T-helper 17 cell (primary cell): ENCODE data around the gene ADO. TPM values are rescaled to one million over a fixed set of nuclear protein-coding genes. Genes with fewer than 3 reads are reported as not detected.

Source experiments
- ATAC-seq: fragments of 150-1000 bp; cut with Tn5 transposase; 2 replicates; pipeline ENCODE4 v1.10.0; 2021; ENCODE audit warnings: mild to moderate bottlenecking, moderate library complexity
- DNase-seq, 3 donors: peaks; one replicate each; pipeline versions ENCODE4 v3.0.0 to v3.0.0-alpha.2; 2020 to 2021
- H3K9me3 ChIP-seq: one replicate; pipeline ENCODE4 v1.7.0; 2013; ENCODE audit warnings: low read length, mild to moderate bottlenecking; ENCODE audit not compliant: control insufficient read depth, poor library complexity, severe bottlenecking
- H3K27ac Mint-ChIP-seq: one replicate; pipeline ENCODE4 v1.8.0; 2022; ENCODE audit warnings: mild to moderate bottlenecking, moderate library complexity, mixed read lengths
- H3K27me3 Mint-ChIP-seq: one replicate; pipeline ENCODE4 v1.8.0; 2022; ENCODE audit warnings: mixed read lengths
- H3K36me3 Mint-ChIP-seq: one replicate; pipeline ENCODE4 v1.8.0; 2022; ENCODE audit warnings: low read depth, mixed read lengths
- H3K4me1 Mint-ChIP-seq: one replicate; pipeline ENCODE4 v1.8.0; 2022; ENCODE audit warnings: mild to moderate bottlenecking, mixed read lengths
- H3K4me3 Mint-ChIP-seq: one replicate; pipeline ENCODE4 v1.8.0; 2022; ENCODE audit warnings: mild to moderate bottlenecking, moderate library complexity, mixed read lengths
- total RNA-seq, 4 donors: library from RNA in 2 of 4; stranded (reverse) in 2 of 4; gene quantifications; one replicate each; pipeline ENCODE4 v1.2.3 and lab custom pipeline; 2022 to 2026

Gene ADO
- total RNA-seq, 2 donors from 2014 or later: 10.0 to 11.2 TPM

- DNase-seq: no peak
- Mint-ChIP-seq H3K36me3 (peaks cover 3% of the 10 kb centered on the region), H3K4me3 (no peak overlapping the region), H3K27ac (no peak overlapping the region), H3K27me3 (peaks cover 18% of the 10 kb centered on the region), H3K4me1 (no peaks in the 10 kb centered on the region)
- ATAC-seq: no peak
- peaks cover 2% of the 10 kb centered on the region for H3K9me3 ChIP-seq
Measured at GRCh38 chr10:62843600-62843999, 39.1 kb downstream of the ADO start.

GRCh38 chr10:62844280-62845011 lies 39.9 kb downstream of the ADO start:
- Mint-ChIP-seq H3K4me1 (no peaks in the 10 kb centered on the region), H3K36me3 (peaks cover 3% of the 10 kb centered on the region), H3K27me3 (peaks cover 18% of the 10 kb centered on the region), H3K4me3 (no peak overlapping the region), H3K27ac (no peak overlapping the region)
- DNase-seq (no peak), ATAC-seq (no peak)
- H3K9me3 ChIP-seq: peaks cover 2% of the 10 kb centered on the region

GRCh38 chr10:62847433-62847832 lies 42.9 kb downstream of the ADO start:
- Mint-ChIP-seq H3K27ac (no peak overlapping the region), H3K36me3 (peaks cover 3% of the 10 kb centered on the region), H3K27me3 (peaks cover 10% of the 10 kb centered on the region), H3K4me3 (no peak overlapping the region), H3K4me1 (no peaks in the 10 kb centered on the region)
- DNase-seq (no peak), ATAC-seq (no peak)
- H3K9me3 ChIP-seq: peaks cover 2% of the 10 kb centered on the region

DNA sequence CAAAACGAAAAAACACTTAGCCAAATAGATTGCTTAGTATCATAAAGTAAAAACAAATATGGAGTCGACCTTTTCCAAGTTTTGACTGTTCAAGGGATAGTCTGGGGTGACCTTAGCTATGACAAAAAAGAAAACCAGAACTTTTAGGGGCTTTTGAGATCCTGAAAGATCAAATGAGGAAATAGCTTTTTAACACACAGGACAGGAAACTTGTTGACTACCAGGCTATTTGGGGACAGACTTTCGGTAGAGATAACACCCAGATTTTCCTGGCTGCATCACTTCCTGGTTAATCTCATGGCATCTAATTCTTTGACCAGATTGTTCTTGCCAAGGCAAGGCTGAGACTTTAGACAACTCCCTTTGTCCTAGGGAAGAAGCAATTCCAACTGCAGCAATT lies 46.1 kb downstream of the ADO start:
- DNase-seq: no peak

DNA sequence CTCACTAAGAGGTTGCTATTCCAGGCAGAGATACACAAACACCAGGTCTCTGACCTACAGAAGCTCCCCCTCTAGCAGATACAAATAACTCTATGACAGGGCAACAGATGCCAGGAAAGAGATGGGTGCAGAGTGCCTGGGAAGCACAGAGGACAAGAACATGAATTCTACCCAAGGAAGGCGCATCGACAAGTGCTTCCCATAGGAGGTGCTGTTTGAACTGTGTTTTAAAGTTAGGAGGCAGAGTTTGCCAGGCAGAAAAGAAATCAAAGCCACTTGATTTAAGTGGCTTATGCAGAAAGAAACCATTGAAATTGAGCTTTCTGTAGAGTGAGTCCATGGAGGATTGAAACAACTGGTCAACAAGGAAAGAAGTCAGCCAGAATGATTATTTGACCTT lies 46.9 kb downstream of the ADO start:
- Mint-ChIP-seq H3K4me3 (no peak overlapping the region), H3K27ac (no peak overlapping the region), H3K27me3 (peaks cover 17% of the 10 kb centered on the region), H3K4me1 (peaks cover 12% of the 10 kb centered on the region), H3K36me3 (no peaks in the 10 kb centered on the region)
- H3K9me3 ChIP-seq: peaks cover 2% of the 10 kb centered on the region
- DNase-seq (no peak), ATAC-seq (no peak)

More for the DNA sequence above, 46.1 kb downstream of the ADO start:
- H3K27me3 Mint-ChIP-seq: peaks cover 15% of the 10 kb centered on the region
- no peaks in the 10 kb centered on the region for H3K36me3 Mint-ChIP-seq
- H3K4me3 Mint-ChIP-seq: no peak overlapping the region
- no peak overlapping the region for H3K27ac Mint-ChIP-seq
- peaks cover 10% of the 10 kb centered on the region for H3K4me1 Mint-ChIP-seq
- no peak for ATAC-seq
- H3K9me3 ChIP-seq: peaks cover 2% of the 10 kb centered on the region

GRCh38 chr10:62852961-62853702 lies 48.6 kb downstream of the ADO start:
- peak; percentile 57 for ATAC-seq
- H3K4me1 Mint-ChIP-seq: peaks cover 12% of the 10 kb centered on the region
- H3K9me3 ChIP-seq: no peaks in the 10 kb centered on the region
- peaks cover 17% of the 10 kb centered on the region for H3K27me3 Mint-ChIP-seq
- DNase-seq: no peak
- H3K36me3 Mint-ChIP-seq: no peaks in the 10 kb centered on the region
- H3K4me3 Mint-ChIP-seq: peak overlapping the region; percentile 54
- no peak overlapping the region for H3K27ac Mint-ChIP-seq

GRCh38 chr10:62853710-62854109 lies 49.2 kb downstream of the ADO start:
- H3K9me3 ChIP-seq: no peaks in the 10 kb centered on the region
- Mint-ChIP-seq H3K4me1 (peaks cover 12% of the 10 kb centered on the region), H3K27me3 (peaks cover 17% of the 10 kb centered on the region), H3K4me3 (peak overlapping the region; percentile 54), H3K36me3 (no peaks in the 10 kb centered on the region), H3K27ac (no peak overlapping the region)
- ATAC-seq (no peak), DNase-seq (no peak)

GRCh38 chr10:62856021-62856420 lies 51.5 kb downstream of the ADO start:
- no peaks in the 10 kb centered on the region for H3K36me3 Mint-ChIP-seq
- ATAC-seq: peak; percentile 60
- H3K9me3 ChIP-seq: no peaks in the 10 kb centered on the region
- peaks cover 17% of the 10 kb centered on the region for H3K27me3 Mint-ChIP-seq
- H3K4me1 Mint-ChIP-seq: peaks cover 15% of the 10 kb centered on the region
- no peak for DNase-seq
- no peak overlapping the region for H3K4me3 Mint-ChIP-seq
- no peak overlapping the region for H3K27ac Mint-ChIP-seq

Other genes starting within 250 kb of the ADO start
- gene EGR2, start 11.6 kb downstream of the ADO start, total RNA-seq: 1 to 10 TPM; 3.1 to 4.8 TPM